GM19099 (cell line): Measurements from ENCODE around the gene FHDC1.

Experiments used
- POLR2A ChIP-seq: IDR thresholded peaks from 3 replicates; pipeline ENCODE4 v1.6.1; 2011; ENCODE audit warnings: low read depth; ENCODE audit not compliant: insufficient read length; ENCODE audit errors: extremely low read depth

FHDC1 gene

DNA sequence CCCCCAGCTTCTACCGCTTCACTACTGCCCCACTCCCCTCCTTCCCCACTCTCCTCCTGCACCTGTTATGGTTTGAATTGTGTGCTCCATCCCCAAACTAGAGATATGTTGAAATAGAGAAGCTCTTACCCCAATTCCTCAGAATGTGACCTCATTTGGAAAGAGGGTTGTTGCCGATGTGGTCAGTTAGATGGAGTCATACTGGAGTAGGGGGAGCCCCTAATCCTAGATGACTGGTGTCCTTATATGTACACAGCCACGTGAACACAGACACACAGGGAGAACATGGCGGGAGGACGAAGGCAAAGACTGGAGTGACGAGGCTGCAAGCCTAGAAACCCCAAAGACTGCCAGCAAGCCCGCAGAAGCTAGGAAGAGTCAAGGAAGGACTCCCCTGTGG lies 84.3 kb downstream of the FHDC1 start:
- TF ChIP-seq POLR2A: no peak

DNA sequence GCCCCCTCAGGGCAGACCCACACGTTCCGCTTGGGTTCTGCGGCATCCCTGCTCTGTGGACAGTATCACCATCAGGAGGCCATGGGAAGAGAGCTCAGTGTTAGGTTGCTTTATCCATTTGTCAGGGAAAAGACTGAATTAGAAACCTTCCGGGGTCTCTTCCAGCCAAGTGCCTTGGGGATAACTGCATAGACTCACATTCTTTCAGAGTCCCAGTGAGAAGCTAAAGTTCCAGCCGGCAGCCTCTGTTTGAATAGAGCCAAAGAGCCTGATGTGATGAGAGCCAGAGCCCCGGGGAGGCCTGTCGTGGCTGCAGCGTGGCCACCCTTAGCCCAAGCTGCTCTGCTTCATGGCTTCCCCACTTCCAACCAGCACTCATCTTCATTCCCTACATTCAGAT lies 85.2 kb downstream of the FHDC1 start:
- TF ChIP-seq POLR2A: no peak

DNA sequence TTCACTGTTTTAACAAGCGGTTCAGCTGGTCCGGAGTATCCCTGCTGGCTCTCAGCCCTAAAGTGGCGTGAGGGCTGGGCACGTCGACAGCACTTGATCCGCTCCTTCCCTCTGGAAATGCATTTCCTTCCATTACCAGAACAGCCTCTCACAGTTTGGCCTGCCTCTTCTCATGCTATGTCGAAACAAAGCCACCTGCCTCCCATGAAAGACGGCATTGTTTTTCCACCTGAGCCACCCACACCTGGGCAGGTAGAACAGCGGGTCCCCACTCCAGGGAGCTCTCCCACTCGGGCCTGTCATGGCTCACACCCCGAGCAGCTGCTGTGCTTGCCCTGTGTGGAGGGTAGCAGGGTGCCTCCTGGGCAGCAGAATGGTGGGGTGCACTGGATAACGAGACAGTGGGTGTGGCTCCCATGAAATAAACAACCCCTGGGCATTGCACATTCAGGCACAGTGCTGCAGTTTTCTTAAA lies 86.2 kb downstream of the FHDC1 start:
- no peak for TF ChIP-seq POLR2A

DNA sequence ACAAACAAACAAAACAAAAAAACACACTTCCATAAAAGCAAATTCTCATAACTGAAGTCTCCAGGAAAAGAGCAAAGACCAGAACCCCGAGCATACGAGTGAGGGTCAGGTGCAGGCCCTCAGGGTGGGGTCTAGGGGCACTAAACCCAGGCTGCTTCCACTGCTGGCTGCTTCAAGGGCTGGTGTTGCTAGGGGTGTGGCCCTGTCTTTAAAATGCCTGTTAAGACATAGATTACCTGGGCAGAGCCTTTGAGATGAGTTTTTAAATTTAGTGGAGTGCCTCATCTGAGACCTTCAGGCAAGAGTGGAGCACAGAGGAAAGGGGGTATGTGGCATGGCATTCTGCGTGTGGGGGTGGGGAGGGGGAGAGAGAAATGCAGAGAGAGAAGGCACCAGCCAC lies 87.0 kb downstream of the FHDC1 start:
- no peak for TF ChIP-seq POLR2A

DNA sequence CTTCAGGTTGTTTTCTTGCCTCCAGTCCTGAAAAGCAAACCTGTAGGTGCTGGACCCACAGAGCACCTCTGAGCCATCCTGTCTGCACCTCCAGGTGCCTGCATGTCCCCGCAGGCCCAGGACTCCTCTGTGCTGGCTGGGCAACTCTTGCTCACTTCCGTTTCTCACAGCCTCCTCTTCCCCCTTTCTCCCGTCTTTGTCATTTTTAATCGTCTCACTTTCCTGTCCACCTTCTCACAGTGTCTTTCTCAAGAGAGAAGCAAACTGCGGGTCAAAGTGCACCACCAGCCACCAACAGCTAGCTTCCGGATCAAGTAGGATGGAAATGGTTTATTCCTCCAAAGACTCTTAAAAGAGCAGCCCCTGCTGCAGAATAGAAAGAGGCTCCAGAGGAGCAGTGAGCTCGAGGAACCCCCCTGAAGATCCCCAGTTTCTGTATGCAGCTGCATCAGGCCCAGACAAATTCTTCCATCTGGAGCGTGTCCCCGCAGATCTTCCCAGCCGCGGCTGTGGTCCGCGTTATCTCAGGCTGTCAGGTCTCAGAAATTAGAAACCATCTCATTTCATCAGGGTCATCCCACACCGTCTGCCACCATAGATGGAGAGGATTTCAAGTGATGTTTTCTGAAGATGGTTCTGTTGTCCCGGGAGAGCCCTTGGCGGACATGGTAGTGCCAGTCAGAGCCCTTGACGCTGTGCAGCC lies 87.7 kb downstream of the FHDC1 start:
- TF ChIP-seq POLR2A: no peak

DNA sequence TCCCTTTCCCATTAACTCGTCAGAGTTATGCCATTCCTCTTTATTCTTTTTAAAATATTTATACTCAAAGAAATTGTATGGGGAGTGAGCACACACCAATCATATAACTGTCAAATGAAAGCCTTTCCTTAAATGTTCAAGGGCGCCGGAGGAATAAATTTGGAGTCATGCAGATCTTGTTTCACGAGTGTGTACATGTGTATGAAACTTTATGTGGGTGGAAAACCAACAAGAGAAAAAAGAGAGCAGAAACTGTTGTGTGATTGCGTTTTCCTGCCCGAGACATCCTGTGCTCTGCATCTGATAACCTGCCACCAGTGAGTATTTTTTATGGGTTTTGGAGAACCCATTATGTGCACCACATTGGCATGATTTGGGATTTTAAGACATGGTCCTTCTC lies 88.3 kb downstream of the FHDC1 start:
- TF ChIP-seq POLR2A: no peak

DNA sequence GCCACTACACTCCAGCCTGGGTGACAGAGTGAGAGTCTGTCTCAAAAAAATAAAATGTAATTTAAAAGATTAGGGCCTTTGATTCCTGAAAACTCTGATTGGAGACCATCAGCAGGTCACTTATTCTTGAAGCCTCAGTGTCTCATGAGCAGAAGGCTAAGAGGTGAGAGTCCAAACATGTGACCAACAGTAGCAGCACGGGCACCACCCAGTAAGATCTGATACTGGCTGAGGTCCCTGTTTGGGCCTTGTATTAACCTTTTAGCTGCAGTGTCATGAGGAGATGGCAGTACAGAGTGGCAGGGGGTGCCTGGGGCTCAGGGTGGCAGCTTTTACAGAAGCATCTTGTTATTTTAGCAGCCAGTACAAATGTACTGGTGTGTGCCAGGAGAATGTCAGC lies 89.3 kb downstream of the FHDC1 start:
- no peak for TF ChIP-seq POLR2A

DNA sequence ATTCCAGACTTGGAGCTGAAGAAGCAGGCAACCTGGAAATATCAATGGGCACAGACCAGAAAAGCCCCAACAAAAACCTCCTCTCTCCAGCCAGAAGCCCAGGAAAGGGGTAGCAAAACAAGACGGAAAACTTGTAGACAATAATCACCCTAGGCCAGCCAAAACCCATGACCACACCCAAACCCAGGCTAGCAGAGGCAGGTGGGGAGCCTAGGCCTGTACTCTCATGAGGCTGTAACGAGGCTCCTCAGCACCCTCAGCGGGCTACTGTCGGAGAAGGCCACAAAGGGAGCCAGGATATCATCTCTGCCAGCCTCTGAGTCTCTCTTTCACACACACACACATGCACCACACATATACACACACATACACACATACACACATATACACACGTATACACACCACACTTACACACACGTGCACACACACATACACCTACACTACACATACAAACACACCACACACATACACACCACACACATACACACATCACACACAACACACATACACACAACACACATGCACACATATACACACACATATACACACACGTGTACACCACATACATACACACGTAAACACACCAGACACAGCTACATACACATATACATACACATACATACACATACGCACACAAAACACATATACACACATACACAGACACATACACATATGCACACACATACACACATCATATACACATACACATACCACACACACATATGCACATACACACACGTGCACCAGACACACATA lies 90.6 kb downstream of the FHDC1 start:
- no peak for TF ChIP-seq POLR2A

DNA sequence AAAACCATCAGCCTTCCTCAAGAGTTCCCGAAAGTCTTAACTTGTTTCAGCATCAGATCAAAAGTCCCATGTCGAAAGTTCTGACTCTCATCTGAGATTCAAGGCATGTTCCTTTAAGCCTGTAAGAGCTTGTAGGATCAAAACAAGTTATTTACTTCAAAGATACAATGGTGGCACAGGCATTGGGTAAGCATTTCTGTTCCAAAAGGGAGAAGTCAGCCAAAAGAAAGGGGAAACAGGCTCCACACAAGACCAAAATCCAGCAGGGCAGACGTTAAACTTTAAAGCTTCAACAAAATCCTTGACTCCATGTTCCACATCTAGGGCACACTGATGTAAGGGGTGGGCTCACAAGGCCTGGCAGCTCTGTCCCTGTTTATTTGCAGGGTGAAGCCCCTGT lies 91.7 kb downstream of the FHDC1 start:
- no peak for TF ChIP-seq POLR2A

DNA sequence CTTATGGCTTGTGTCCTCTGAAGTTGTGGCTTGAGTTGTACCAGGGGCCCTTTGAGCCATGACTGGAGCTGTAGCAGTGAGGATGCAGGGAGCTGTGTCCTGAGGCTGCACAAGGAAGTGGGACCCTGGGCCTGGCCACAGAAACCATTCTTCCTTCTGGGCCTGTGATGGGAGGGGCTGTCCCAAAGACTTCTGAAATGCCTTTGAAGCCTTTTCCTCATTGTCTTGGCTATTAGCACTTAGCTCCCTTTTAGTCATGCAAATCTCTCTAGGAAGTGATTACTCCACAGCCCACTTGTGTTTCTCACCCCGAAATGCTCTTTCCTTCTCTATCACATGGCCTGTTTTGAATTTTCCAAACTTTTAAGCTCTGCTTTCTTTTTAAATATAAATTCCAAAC lies 92.4 kb downstream of the FHDC1 start:
- no peak for TF ChIP-seq POLR2A
